NCI-H1694 treated with DMSO at 0.1 percent for 48 hours (cell line): ENCODE measurements around the gene UGT1A5.
"Not testable (repeated sequence)": the region's sequence is repeated elsewhere in the genome, so short reads cannot be mapped to it uniquely, and the experiment has no call there.

ENCODE experiments used
- DNase-seq: peaks from one replicate; lab custom pipeline; 2025; lab: John Stamatoyannopoulos, UW

UGT1A5 gene

GRCh38 chr2:233746475-233747282 is 34.0 kb downstream of the UGT1A5 start:
- DNase-seq = no peak

GRCh38 chr2:233747283-233747544 is 34.5 kb downstream of the UGT1A5 start:
- DNase-seq = no peak

- DNase-seq = not testable (repeated sequence)
Observed at GRCh38 chr2:233750689-233751088, 38.0 kb downstream of the UGT1A5 start.

DNA sequence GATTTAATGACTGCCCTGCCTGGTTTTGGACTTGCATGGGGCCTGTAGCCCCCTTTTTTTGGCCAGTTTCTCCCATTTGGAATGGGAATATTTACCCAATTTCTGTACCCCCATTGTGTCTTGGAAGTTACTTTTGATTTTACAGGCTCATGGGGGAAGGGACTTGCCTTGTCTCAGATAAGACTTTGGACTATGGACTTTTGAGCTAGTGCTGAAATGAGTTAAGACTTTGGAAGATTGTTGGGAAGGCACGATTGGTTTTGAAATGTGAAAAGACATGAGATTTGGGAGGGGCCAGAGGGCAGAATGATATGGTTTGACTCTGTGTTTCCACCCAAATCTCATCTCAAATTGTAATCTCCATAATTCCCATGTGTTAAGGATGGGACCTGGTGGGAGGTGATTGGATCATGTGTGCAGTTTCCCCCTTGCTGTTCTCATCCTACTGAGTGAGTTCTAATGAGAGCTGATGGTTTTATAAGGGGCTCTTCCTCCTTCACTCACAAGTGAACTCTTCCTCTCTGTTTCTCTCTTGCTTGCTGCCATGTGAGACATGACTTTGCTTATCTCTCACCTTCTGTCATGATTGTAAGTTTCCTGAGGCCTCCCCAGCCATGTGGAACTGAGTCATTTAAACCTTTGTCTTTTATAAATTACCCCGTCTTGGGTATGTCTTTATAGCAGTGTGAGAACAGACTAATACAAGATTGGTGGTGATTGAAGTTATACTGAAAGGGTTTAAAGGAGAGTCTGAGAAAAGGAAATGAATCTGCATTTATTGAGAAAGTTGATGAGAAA is 38.7 kb downstream of the UGT1A5 start:
- DNase-seq = not testable (repeated sequence)

GRCh38 chr2:233754872-233755611 is 42.3 kb downstream of the UGT1A5 start:
- DNase-seq = no peak

DNA sequence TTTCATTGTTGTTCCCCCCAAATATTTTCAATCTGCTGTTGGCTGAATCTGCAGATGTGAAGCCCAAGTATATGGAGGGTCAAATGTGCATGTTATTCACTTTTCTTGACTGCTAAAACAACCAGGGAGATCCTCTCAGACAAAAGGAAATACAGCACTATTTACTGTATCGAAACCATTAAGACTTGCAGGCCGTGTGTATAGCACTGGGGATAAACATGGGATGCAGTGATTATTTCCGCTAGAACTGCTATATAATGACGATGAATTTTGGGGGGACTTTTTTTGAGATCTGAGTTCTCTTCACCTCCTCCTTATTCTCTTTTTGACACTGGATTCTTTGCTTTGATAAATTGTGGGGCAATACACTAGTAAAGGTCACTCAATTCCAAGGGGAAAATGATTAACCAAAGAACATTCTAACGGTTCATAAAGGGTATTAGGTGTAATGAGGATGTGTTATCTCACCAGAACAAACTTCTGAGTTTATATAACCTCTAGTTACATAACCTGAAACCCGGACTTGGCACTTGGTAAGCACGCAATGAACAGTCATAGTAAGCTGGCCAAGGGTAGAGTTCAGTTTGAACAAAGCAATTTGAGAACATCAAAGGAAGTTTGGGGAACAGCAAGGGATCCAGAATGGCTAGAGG is 43.8 kb downstream of the UGT1A5 start:
- no peak for DNase-seq

GRCh38 chr2:233758141-233758540 is 45.4 kb downstream of the UGT1A5 start:
- DNase-seq = no peak

- no peak for DNase-seq
Observed at GRCh38 chr2:233758849-233759248, 46.1 kb downstream of the UGT1A5 start.

- no peak for DNase-seq
Observed at GRCh38 chr2:233760043-233760442, 47.3 kb downstream of the UGT1A5 start, which contains the start of gene UGT1A1. TSS of gene UGT1A1 (plus strand) at chr2:233760270. CDS start at chr2:233760288, 18 bp downstream.

DNA sequence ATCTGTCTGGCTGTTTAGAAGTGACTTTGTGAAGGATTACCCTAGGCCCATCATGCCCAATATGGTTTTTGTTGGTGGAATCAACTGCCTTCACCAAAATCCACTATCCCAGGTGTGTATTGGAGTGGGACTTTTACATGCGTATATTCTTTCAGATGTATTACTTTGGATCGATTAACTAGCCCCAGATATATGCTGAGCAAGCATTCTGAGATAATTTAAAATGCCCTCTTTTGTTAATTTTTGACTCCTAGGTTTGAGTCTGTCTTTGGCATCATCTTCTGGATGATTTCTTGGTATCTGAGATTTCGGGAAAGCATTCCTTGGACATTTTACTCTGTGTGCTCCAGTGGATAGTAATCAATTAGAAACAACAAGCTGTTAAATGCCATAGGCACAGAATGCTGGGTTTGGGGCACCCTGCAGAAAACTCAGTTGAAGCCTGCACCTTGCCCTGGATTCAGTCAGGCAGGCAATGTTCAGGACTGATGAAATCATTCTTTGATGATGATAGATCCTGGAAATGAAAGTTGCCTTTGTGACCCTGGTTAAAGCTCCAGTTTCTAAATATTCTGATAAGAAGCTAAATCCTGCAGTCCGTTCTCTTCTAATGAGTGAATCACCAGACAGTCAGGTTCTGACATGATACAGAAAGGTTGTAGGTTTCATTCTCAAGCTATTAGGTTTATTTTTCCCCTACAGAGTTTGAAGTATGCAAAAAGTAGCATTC is 48.5 kb downstream of the UGT1A5 start:
- no peak for DNase-seq

- DNase-seq = no peak
Observed at GRCh38 chr2:233764264-233764663, 51.6 kb downstream of the UGT1A5 start.

DNA sequence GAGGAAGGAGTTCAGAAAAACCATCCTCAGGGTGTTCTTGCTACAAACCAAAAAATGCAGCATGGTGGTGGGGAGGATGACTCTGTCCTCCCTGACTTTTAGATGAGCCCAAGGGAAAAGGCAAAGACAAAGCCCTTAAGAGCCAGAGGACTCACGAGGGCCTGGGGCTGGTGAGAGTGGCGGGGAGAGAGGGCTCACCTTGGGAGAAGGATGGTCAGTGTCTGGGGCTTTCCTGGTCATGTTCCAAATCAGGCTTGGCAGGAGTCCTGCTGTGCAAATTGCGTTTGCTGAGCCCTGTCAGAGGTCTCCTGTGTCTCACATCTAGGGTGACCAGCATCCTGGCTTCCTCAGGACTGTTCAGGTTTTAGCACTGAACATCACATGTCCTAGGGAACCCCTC is 52.1 kb downstream of the UGT1A5 start:
- DNase-seq = no peak

- no peak for DNase-seq
Observed at GRCh38 chr2:233766416-233766815, 53.7 kb downstream of the UGT1A5 start.

- no peak for DNase-seq
Observed at GRCh38 chr2:233768076-233768475, 55.4 kb downstream of the UGT1A5 start.

DNA sequence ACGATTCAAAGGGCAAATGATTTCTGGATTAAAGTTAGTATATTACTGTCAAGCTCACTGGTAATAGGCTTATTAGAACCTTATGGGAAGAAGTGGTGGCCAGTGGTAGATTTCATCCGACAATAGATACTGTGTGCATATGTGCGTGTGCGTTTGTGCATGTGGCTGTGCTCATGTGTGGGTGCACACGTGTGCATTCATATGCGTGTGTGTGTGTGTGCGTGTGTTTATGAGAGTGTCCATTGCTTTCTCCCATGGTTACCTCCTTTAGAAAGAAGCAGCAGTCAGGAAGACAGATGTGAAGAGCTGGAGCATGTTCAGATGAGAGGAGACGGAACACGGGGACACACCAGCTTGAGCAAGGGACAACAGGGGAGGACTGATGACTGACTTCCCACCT is 56.6 kb downstream of the UGT1A5 start:
- no peak for DNase-seq

DNA sequence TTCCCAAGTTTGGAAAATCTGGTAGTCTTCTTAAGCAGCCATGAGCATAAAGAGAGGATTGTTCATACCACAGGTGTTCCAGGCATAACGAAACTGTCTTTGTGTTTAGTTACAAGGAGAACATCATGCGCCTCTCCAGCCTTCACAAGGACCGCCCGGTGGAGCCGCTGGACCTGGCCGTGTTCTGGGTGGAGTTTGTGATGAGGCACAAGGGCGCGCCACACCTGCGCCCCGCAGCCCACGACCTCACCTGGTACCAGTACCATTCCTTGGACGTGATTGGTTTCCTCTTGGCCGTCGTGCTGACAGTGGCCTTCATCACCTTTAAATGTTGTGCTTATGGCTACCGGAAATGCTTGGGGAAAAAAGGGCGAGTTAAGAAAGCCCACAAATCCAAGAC is 59.4 kb downstream of the UGT1A5 start:
- no peak for DNase-seq

DNA sequence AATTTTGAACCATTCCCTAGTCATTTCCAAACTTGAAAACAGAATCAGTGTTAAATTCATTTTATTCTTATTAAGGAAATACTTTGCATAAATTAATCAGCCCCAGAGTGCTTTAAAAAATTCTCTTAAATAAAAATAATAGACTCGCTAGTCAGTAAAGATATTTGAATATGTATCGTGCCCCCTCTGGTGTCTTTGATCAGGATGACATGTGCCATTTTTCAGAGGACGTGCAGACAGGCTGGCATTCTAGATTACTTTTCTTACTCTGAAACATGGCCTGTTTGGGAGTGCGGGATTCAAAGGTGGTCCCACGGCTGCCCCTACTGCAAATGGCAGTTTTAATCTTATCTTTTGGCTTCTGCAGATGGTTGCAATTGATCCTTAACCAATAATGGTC is 59.9 kb downstream of the UGT1A5 start:
- no peak for DNase-seq

DNA sequence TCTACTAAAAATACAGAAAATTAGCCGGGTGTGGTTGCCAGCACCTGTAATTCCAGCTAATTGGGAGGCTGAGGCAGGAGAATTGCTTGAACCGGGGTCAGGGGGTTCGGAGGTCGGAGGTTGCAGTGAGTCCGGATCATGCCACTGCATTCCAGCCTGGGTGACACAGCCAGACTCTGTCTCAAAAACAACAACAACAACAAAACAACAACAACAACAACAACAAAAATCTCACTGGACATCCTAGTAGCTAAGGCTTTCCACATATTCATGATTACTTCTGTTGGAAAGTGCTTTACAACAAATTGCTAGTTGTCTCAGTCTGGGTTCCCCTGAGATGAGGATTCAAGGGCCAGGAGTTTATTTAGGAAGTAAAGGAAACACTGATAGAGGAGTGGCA is 61.1 kb downstream of the UGT1A5 start:
- no peak for DNase-seq

DNA sequence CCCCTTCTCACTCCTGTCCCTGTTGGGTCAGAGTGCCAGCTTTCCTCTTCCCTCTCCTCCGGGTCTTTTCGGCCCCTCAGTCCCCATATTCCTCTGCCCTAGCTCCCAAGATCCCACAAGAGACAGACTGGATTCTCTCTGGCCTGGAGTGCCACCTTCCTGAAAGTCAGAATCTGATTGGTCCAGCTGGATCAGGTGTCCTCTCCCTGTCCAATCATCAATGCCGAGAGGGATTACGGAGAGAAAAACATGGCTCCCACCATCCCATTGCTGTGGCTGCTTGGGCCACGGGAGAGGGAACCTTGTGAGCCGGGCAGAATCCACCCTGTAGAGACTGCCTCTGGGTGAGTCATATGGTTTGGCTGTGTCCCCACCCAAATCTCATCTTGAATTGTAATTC is 62.7 kb downstream of the UGT1A5 start:
- no peak for DNase-seq

DNA sequence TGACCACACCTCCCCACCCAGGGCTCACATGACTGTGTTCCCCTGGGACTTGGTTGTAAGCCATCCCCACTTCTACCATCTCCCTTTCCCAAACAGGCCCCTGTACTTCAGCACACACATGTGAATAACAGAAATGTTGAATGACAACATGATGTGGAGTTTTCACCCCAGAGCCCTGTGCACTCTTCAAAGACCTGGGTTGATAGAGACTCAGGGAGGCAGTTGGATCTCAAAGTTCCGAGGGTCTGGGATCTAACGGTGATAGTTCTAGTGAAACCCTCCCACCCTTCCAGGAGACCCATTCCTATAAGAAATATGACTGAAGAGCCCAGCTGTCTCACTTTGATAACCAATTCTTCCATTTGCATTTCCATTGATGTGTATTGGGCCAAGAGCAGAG is 65.3 kb downstream of the UGT1A5 start, which contains the start of gene MROH2A:
TSS of gene MROH2A (plus strand) at position 301 of the 400 bp plus-strand sequence. CDS start 1,029 bp downstream, outside the sequence.
- DNase-seq = no peak

GRCh38 chr2:233779722-233780121 is 67.0 kb downstream of the UGT1A5 start:
- no peak for DNase-seq
